ENCODE measurements around the gene NCOA1. TPM values are rescaled to one million over a fixed set of nuclear protein-coding genes. Genes with fewer than 3 reads are reported as not detected.
"Not testable (repeated sequence)": the region's sequence is repeated elsewhere in the genome, so short reads cannot be mapped to it uniquely, and the experiment has no call there.

NCOA1 gene
- total and polyA plus RNA-seq, 2 experiments from 2014 or later = 6.7 to 9.1 TPM

- no peaks in the 10 kb centered on the region for H3K36me3 ChIP-seq
- no peaks in the 10 kb centered on the region for H3K27me3 ChIP-seq
- no peak overlapping the region for H3K4me3 ChIP-seq
- no peak for TF ChIP-seq CTCF (IDR thresholded peaks at IDR 0.05; ENCODE audit: low read depth, low read length)
- no peaks in the 10 kb centered on the region for H3K4me1 ChIP-seq (ENCODE audit: low read depth)
- DNase-seq (ENCODE audit: low read depth in 1 of 2, low spot score in 1 of 2) = no peak
- no peaks in the 10 kb centered on the region for H3K9me3 ChIP-seq (ENCODE audit: low read depth)
- H3K27ac ChIP-seq = no peak overlapping the region
These were observed 36.5 kb downstream of the NCOA1 start for GRCh38 chr2:24527536-24527935.

DNA sequence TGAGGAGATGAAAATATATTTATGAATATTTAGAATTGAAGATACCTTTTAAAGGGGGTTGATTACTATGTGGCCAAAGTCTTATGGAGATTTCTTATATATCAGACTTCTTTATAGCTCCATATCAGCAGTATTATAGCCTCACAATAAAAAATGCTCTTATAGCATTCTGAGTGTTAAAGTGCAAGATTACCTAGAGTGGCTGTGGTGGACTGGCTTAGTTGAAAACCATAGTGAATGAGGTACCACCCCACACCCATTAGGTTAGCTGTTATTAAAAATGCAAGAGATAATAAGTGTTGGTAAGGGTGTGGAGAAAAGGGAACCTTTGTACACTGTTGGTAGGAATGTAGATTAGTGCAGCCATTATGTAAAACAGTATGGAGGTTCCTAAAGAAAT, 39.7 kb downstream of the NCOA1 start:
- Histone ChIP-seq H3K27me3 (no peaks in the 10 kb centered on the region), H3K9me3 (ENCODE audit: low read depth) (no peaks in the 10 kb centered on the region), H3K4me3 (no peak overlapping the region), H3K27ac (no peak overlapping the region), H3K4me1 (ENCODE audit: low read depth) (no peaks in the 10 kb centered on the region), H3K36me3 (no peaks in the 10 kb centered on the region)
- no peak for TF ChIP-seq CTCF (IDR thresholded peaks at IDR 0.05; ENCODE audit: low read depth, low read length)
- DNase-seq (ENCODE audit: low read depth in 1 of 2, low spot score in 1 of 2) = no peak

DNA sequence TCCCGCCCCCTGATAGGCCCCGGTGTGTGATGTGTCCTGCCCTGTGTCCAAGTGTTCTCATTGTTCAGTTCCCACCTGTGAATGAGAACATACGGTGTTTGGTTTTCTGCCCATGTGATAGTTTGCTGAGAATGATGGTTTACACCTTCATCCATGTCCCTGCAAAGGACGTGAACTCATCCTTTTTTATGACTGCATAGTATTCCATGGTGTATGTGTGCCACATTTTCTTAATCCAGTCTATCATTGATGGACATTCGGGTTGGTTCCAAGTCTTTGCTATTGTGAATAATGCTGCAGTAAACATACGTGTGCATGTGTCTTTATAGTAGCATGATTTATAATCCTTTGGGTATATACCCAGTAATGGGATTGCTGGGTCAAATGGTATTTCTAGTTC, 40.6 kb downstream of the NCOA1 start:
- H3K9me3 ChIP-seq (ENCODE audit: low read depth); H3K36me3 ChIP-seq; H3K27me3 ChIP-seq; H3K27ac ChIP-seq; H3K4me1 ChIP-seq (ENCODE audit: low read depth); DNase-seq (ENCODE audit: low read depth in 1 of 2, low spot score in 1 of 2); H3K4me3 ChIP-seq: not testable (repeated sequence)

GRCh38 chr2:24532057-24532456, 41.0 kb downstream of the NCOA1 start:
- H3K27me3 ChIP-seq; H3K4me3 ChIP-seq; H3K27ac ChIP-seq; H3K9me3 ChIP-seq (ENCODE audit: low read depth); DNase-seq (ENCODE audit: low read depth in 1 of 2, low spot score in 1 of 2); H3K4me1 ChIP-seq (ENCODE audit: low read depth); H3K36me3 ChIP-seq: not testable (repeated sequence)

GRCh38 chr2:24533574-24533973, 42.5 kb downstream of the NCOA1 start:
- H3K4me1 ChIP-seq (ENCODE audit: low read depth); H3K4me3 ChIP-seq; H3K36me3 ChIP-seq; H3K9me3 ChIP-seq (ENCODE audit: low read depth); DNase-seq (ENCODE audit: low read depth in 1 of 2, low spot score in 1 of 2); H3K27me3 ChIP-seq; H3K27ac ChIP-seq: not testable (repeated sequence)

DNA sequence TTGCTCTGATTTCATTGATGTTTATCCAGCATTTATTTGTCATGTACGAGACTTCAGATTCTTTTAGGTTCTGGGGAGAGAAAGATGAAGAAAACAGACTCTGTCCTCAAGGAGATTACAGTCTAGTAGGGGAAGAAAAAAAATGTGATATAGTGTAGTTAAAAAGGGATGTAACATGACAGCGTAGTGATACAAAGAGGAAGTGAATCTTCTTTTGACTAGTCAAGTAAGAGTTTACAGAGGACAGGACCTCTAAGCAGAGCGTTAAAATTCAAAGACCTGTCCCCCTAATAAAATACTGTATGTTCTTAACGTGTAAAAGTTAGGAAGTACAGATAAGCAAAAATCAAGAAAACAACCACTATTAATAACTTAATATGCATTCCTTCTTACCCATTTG, 47.7 kb downstream of the NCOA1 start:
- Histone ChIP-seq H3K9me3 (ENCODE audit: low read depth) (no peaks in the 10 kb centered on the region), H3K27me3 (no peaks in the 10 kb centered on the region), H3K36me3 (no peaks in the 10 kb centered on the region), H3K27ac (no peak overlapping the region), H3K4me3 (no peak overlapping the region), H3K4me1 (ENCODE audit: low read depth) (no peaks in the 10 kb centered on the region)
- DNase-seq (ENCODE audit: low read depth in 1 of 2, low spot score in 1 of 2) = no peak
- no peak for TF ChIP-seq CTCF (IDR thresholded peaks at IDR 0.05; ENCODE audit: low read depth, low read length)

DNA sequence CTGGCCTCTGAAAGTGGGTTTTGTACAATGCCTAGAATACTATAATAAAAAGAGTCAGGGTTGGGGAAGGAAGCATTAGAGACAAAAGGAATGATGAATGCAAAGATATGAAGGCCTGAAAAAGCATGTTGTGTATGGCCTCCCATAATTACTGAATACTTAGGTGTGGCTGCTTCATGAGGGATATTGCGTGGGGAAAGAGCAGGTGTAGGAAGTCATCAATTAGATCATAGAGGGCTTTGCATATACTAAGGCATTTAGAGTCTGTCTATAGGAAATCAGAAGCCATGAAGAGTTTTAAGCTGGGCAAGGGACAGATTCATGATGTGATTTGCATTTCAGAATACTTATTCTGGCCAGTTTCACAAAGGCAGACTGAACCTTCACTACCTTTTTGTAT, 48.2 kb downstream of the NCOA1 start:
- no peaks in the 10 kb centered on the region for H3K36me3 ChIP-seq
- H3K4me3 ChIP-seq = no peak overlapping the region
- no peak for TF ChIP-seq CTCF (IDR thresholded peaks at IDR 0.05; ENCODE audit: low read depth, low read length)
- no peaks in the 10 kb centered on the region for H3K27me3 ChIP-seq
- no peak for DNase-seq (ENCODE audit: low read depth in 1 of 2, low spot score in 1 of 2)
- no peaks in the 10 kb centered on the region for H3K9me3 ChIP-seq (ENCODE audit: low read depth)
- H3K4me1 ChIP-seq (ENCODE audit: low read depth) = no peaks in the 10 kb centered on the region
- H3K27ac ChIP-seq = no peak overlapping the region

All from cardiac muscle cell (in vitro differentiated cells and primary cell).